Right atrium auricular region (tissue), 2 donors: ENCODE measurements around the gene LMOD1. TPM values are rescaled to one million over a fixed set of nuclear protein-coding genes. Genes with fewer than 3 reads are reported as not detected.

ENCODE experiments used
- DNase-seq: peaks from one replicate; pipeline ENCODE4 v3.0.0-alpha.2; 2019; ENCODE audit warnings: low spot score
- H3K27ac ChIP-seq, 2 donors: fragments of 200-600 bp; sonication (generic); 1 replicate in 1 of 2; 2 replicates in 1 of 2; pipeline ENCODE4 v1.5.1; 2016 to 2019
- H3K27me3 ChIP-seq, 2 donors: fragments of 200-600 bp; sonication (generic); one replicate each; pipeline versions ENCODE4 v1.5.1 to v1.6.0; 2017 to 2019
- H3K36me3 ChIP-seq: fragments of 200-600 bp; sonication (generic); one replicate; pipeline ENCODE4 v1.5.1; 2016
- H3K4me1 ChIP-seq, 2 donors: fragments of 200-600 bp; sonication (generic); one replicate each; pipeline versions ENCODE4 v1.5.1 to v1.6.0; 2017 to 2019
- H3K4me3 ChIP-seq, 2 donors: fragments of 200-600 bp; sonication (generic); 1 replicate in 1 of 2; 2 replicates in 1 of 2; pipeline ENCODE4 v1.5.1; 2017 to 2019; ENCODE audit warnings: mild to moderate bottlenecking in 1 of 2, moderate library complexity in 1 of 2
- H3K9me3 ChIP-seq, 2 donors: fragments of 200-600 bp; sonication (generic); one replicate each; pipeline ENCODE4 v1.5.1; 2019
- CTCF ChIP-seq, 2 donors: fragments of 200-600 bp; sonication (generic); IDR thresholded peaks; one replicate each; pipeline ENCODE4 v1.5.1; 2019; ENCODE audit warnings: antibody characterized with exemption in 2 of 2
- total RNA-seq, 2 donors: library from RNA; depleted of rRNA; stranded (reverse); fragments of >200 nt; gene quantifications; one replicate each; pipeline ENCODE4 v1.1.0, GENCODE V29; 2016

The LMOD1 gene
- total RNA-seq, 2 donors from 2014 or later, result 31.4 to 42.2 TPM

DNA sequence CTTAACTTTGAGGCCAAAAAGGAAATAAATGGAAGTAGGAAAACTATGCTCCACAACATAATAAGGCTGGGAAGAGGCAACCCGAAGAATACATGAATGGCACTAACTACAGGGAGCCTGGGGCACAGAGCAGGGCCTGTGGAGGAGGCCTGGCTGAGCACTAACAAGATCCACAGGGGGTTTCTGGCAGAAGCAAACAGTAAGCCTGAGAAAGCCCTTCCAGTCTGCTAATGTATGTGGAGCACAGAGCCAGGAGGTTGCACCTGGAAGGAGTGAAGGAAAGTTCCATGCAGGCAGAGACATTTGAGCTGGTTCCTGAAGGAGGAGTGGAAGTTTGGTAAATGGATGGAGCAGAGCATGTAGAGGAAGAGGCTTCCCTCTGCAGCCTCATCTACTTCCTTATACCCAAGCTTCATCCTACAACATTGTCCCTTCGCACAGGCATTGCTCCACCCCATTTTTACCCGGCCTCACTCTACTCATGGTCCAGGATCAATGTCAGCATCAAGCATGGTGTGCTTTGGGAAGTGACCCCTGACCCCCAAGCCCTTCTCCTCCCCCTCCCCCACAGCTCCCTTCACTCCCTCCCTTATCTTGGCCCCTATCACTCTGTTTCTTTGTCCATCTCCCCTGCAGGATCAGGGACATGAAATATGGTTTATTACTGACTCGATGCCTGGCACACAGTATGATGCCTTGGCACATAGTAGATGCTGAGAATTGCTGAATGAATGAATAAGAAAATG lies 34.3 kb downstream of the LMOD1 start:
- H3K4me1 ChIP-seq, result peaks cover 0 to 23% of the 10 kb centered on the region in 2 donors

GRCh38 chr1:201907621-201908020 lies 38.7 kb downstream of the LMOD1 start:
- DNase-seq, result no peak
- H3K4me3 ChIP-seq, result no peak overlapping the region
- H3K36me3 ChIP-seq, result no peaks in the 10 kb centered on the region
- peaks cover 0 to 50% of the 10 kb centered on the region in 2 donors for H3K4me1 ChIP-seq
- no peaks in the 10 kb centered on the region for H3K27me3 ChIP-seq
- no peaks in the 10 kb centered on the region for H3K9me3 ChIP-seq
- no peak for TF ChIP-seq CTCF (IDR thresholded peaks at IDR 0.05)
- peak overlapping the region in 1 of 2 donors; percentile 86 for H3K27ac ChIP-seq

More for the DNA sequence above, 34.3 kb downstream of the LMOD1 start:
- DNase-seq, result no peak
- Histone ChIP-seq H3K9me3 (no peaks in the 10 kb centered on the region), H3K4me3 (no peak overlapping the region), H3K27me3 (no peaks in the 10 kb centered on the region), H3K36me3 (no peaks in the 10 kb centered on the region), H3K27ac (peak overlapping the region in 1 of 2 donors; percentile 29)
- no peak for TF ChIP-seq CTCF (IDR thresholded peaks at IDR 0.05)

DNA sequence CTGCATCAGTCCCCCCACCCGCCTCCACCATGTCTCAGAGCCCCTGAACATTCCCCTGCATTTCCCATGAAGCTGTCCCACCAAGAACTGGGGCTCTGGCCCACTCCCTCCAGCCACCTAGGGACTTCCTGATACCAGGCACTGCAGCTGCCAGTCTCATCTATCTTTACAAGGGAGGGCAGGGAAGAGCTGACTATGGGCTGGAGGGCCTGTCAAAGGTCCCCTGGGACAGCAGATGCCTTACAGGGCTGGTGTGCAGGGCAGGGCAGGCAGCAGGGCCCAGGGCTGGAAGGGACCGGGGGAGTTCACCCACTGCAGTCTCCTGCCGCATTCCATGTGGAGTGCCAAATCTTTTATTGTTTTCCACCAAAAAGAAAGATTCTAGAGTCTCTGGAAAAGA lies 40.0 kb downstream of the LMOD1 start:
- Histone ChIP-seq H3K9me3 (no peaks in the 10 kb centered on the region), H3K27me3 (no peaks in the 10 kb centered on the region), H3K4me3 (no peak overlapping the region), H3K27ac (peak overlapping the region; percentile 53 to 86), H3K36me3 (no peaks in the 10 kb centered on the region), H3K4me1 (peaks cover 0 to 50% of the 10 kb centered on the region in 2 donors)
- no peak for DNase-seq
- TF ChIP-seq CTCF (IDR thresholded peaks at IDR 0.05), result no peak

DNA sequence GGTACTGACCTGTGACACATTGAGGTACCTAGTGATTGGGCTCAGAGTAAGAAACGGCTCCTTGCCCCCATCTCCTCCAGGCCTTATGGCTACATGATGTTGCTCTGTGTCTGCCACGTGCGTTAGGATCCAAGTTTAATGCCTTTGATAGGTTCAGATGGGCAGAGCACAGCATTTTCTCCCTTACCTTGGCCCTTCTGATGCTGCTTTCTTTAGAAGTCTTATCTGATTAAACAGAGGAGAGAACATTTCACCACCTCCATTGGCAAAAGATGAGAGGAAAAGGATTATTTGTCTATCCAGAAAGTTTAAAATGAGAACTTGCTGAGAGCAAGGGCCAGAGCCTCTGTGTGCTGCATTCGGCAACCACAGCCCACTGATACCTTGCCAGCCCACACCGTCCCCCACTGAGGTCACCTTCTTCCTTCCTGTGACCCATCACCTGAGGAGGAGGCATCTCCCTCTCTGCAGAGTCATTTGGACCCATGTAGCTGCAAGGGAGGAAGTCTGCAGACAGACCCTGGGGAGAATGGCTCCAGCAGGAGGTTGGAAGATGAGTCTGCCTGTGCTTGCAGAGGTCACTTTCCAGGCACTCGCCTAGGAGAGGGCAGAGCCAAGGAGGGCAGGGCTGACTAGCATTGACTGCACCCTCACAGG lies 41.0 kb downstream of the LMOD1 start:
- Histone ChIP-seq H3K4me3 (no peak overlapping the region), H3K36me3 (no peaks in the 10 kb centered on the region), H3K9me3 (no peaks in the 10 kb centered on the region), H3K27ac (peak overlapping the region; percentile 80 to 86), H3K4me1 (peaks cover 0 to 50% of the 10 kb centered on the region in 2 donors), H3K27me3 (no peaks in the 10 kb centered on the region)
- TF ChIP-seq CTCF (IDR thresholded peaks at IDR 0.05), result no peak
- no peak for DNase-seq

DNA sequence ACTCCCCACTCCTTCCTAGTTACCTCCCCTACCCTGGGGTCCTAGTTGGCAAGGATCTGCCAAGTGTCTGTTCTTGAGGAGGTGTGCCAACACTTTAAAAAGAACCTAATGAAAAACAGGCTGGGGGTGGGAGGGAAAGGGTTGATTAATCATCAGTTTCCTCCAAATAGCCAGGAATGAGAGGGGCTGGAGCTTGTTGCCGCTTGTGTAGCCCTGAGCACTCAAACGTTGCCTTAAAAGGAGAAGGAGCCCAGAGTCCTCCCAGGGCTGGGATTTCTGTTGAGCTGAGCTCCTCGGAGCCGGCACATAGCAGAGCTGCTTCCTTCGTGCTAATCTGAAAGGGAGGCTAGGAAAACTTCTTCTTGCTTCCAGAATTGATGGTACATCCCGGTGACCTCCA lies 41.8 kb downstream of the LMOD1 start:
- H3K4me3 ChIP-seq, result no peak overlapping the region

More for the DNA sequence above, 41.8 kb downstream of the LMOD1 start:
- DNase-seq, result no peak
- peaks cover 0 to 50% of the 10 kb centered on the region in 2 donors for H3K4me1 ChIP-seq
- no peaks in the 10 kb centered on the region for H3K27me3 ChIP-seq
- H3K9me3 ChIP-seq, result no peaks in the 10 kb centered on the region
- peaks cover 3% of the 10 kb centered on the region for H3K36me3 ChIP-seq
- no peak for TF ChIP-seq CTCF (IDR thresholded peaks at IDR 0.05)
- peak overlapping the region; percentile 80 to 86 for H3K27ac ChIP-seq
